Inferior parietal cortex (tissue), 1 donor: ENCODE measurements around the gene PAX6.

Experiments used
- DNase-seq: peaks from one replicate; pipeline ENCODE4 v3.0.0-alpha.2; 2016; ENCODE audit errors: extremely low spot score

PAX6 gene

GRCh38 chr11:31808721-31809540 is 2.2 kb downstream of the PAX6 start:
- no peak for DNase-seq

DNA sequence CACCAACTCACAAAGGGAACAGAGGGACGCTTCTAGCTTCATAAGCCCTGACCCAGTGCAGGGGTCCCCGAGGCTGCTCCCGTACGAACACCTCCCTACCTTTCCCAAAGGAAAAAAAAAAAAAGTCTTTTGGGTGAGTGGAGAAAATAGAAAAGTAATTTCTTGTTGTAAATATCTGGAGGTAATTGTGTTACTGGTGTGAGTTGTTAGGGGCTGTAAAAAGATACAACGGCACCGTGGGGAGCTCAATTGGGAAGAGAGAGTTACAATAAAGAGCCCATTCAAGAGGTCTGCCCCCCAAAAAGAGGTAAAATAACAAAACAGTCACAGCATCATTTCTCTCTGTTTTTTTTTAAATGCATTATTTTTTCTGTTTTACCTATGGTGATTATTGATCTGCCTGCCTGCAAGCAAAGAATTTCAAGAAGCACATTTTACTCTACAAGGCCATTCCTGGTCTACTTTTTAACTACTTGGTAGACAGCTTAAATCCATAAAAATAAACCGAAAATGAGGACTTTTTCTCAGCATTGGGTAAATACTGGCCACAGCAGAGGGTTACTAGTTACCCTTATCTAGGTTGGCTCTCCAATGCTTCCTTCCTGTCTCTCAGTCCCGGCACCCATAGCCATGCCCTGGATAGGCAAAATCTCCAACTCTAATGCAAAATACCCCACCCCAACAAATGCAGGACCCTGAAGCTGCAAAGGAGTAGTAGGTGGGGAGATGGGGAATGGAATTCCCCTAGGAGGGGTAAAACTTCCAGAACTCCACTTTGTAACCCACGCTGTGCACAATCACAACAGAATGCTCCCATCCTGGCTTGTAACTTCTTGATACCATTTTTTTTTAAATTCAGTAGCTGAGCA is 3.1 kb downstream of the PAX6 start:
- no peak for DNase-seq

DNA sequence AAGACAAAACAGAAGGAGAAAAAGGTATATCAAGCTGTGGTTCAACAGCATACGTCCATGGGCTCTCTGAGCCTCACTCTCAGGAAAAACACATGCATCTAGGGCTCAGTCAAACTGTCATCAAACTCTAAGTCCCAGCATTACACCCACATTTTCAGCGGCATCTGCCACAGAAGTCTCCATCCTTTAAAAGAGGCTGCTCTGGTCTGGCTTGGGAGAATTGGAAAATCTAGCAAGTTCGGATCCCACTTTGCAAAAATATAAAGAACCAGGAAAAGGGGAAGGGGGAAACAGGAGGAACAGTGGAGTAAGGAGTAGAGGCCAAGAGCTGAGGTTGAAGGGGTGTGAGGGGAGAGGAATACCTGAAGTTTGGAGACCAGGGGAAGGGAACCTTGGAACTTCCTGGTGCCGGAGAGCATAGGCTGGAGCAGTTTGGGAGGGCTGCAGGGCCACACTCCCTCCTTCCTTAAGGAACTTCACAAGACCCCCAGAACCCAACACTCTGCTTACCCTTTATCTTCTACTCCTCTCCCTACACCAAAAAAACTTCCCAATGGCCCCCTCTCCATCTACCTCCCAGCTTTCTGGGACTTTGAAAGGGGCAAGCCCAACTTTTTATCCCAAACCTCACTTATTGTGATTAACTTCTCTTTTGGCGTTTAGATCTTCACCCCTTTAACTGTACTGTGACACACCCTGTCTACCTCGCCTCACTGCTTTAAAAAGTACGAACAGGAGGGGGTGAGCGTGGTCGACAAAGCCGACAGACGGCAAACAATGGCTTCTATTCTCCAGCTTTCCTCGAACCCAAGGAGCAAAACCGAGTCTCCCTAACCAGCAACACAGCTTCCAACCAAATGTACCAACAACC is 4.0 kb downstream of the PAX6 start:
- DNase-seq = no peak

- DNase-seq = no peak
Measured at GRCh38 chr11:31806186-31806927, 4.8 kb downstream of the PAX6 start.

GRCh38 chr11:31805629-31806185 is 5.4 kb downstream of the PAX6 start:
- no peak for DNase-seq

DNA sequence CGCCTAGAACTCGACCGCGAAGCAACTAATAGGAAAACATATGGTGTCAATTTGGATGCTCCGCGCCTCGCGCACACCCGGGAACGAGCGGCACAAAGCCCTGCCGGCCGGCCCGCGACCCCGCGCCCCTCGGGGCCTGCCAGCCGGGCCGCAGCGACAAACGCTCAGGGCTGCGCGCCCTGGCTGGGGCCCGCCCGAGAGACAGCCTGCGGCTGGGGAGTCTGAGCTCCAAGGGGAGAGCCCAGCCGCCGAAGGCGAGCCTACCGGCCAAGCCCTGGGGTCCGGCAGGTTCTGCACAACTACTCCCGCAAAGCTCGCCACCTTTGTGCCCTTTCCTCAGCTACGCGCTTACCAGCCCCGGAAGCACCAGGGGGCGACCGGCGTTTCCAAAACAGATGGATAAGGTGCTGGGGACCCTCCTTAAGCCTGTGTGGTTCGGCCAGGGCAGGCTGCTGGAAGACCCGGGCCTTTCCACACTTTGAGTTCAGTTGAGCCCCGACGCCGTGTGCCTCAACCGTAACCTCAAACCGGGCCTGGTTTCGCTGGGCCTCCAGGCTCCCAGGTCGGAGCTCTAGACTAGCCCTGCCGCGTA is 6.0 kb downstream of the PAX6 start:
- DNase-seq = no peak

GRCh38 chr11:31804312-31805036 is 6.6 kb downstream of the PAX6 start:
- no peak for DNase-seq

DNA sequence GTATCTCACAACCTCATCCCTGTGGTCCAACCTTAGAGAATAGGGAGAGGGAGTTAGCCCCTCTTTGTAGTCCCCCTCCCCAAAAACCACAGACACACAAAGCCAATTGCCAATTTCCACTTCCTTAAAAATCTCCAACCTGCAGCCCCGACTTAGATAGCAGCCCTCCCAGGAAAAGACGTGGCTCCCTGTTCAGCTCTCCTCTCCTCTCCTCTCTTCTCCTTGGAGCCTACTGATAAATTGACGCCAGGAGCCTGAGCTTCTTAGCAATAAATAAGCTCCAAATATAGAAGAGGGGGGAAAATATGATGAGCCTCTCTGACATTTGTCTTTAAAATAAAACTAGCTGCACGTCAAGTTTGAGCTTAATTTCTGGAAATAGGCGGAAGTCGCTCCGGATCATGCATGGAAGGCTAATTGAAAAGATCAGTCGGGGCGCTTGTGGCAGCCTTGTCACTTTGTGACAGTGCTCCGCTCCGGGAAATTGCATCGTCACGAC is 7.3 kb downstream of the PAX6 start:
- DNase-seq = no peak

- DNase-seq = no peak
Measured at GRCh38 chr11:31802990-31803812, 7.9 kb downstream of the PAX6 start.

GRCh38 chr11:31802609-31802989 is 8.5 kb downstream of the PAX6 start:
- DNase-seq = no peak

- DNase-seq = no peak
Measured at GRCh38 chr11:31802000-31802551, 9.0 kb downstream of the PAX6 start.

- no peak for DNase-seq
Measured at GRCh38 chr11:31801298-31801702, 9.8 kb downstream of the PAX6 start.

GRCh38 chr11:31800398-31801265 is 10.5 kb downstream of the PAX6 start:
- no peak for DNase-seq

DNA sequence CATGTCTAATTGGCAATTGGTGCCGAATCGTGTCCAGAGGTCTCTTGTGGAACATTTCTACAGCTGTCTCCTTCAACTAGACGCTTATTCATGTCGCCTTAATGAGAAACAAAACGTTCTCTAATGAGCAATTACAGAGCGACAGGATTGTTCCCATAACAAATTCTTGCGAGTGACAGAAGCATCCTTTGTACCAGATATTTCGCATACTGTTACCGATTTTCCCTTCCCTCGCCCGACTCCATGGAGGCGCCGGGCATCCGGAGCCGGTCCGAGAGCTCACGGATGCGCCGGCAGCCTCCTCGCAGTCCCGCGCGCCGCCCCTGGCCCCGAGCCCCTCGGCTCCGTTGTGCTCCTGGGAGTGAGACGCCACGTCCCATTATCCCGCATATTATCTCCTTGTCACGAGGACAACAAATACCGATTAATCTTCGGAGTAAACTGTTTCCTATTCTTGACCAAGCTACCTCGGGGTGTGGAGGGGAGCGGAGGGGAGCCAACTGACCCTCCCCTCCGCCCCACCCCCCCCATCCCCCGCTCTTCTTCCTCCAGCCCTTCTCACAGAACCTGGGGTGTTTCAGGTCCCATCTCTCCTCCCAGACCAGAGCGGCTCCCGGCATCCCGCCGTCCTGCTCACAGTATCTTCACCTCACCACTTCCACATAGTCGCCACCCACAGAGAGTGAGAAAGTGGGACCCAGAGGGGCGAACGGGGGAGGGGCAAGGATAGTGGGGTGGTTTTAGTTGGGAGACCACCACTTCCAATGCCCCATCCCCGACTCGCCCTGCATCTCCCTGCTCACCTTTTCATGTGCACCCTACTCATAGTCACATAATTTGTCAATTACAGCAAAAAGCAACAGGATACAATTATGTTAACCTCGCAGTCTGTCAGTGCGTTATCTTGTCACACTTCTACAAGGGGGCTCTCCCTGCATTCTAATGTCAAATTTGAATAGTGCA is 11.4 kb downstream of the PAX6 start:
- no peak for DNase-seq

GRCh38 chr11:31798554-31799434 is 12.3 kb downstream of the PAX6 start:
- no peak for DNase-seq
